Esophagus muscularis mucosa (tissue), 3 donors: ENCODE measurements around the gene GRIK4.

Experiments
- POLR2A ChIP-seq: fragments of 450-650 bp; IDR thresholded peaks from one replicate; pipeline ENCODE4 v1.6.1; 2017; ENCODE audit warnings: antibody characterized with exemption, moderate library complexity, mild to moderate bottlenecking, low read depth
- POLR2AphosphoS5 ChIP-seq, 2 donors: sonication (generic); formaldehyde crosslinking; IDR thresholded peaks; one replicate each; pipeline ENCODE4 v1.6.1; 2017; ENCODE audit warnings: antibody characterized with exemption in 2 of 2
- TF ChIP-seq, protein P1 (sequence below), 3 experiments: fragments of 200-600 bp in 2 of 3; fragments of 450-650 bp in 1 of 3; sonication (generic) in 2 of 3; IDR thresholded peaks; one replicate each; pipeline ENCODE4 v1.5.1; 2017 to 2019; ENCODE audit warnings: antibody characterized with exemption in 3 of 3, mild to moderate bottlenecking in 2 of 3, moderate library complexity in 1 of 3

DNA sequence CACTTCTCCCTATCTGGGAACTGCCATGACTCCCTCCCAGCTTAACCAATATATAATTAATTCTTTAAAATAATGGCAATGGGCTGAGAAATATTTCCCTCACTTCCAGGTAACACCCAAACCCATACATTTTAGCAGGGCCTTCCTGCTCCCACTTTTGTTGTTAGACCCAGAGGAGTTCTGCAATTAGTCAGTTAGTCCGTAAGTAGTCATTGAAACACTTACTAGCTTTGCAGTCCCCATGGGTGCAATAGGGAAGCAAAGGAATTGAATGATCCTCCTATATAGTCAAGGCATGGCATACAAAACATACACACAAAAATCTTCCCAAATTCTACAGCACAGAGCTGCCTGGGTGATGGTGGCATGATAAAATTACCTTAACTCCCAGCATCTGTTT lies 258.4 kb downstream of the GRIK4 start:
- TF ChIP-seq, protein P1, sequence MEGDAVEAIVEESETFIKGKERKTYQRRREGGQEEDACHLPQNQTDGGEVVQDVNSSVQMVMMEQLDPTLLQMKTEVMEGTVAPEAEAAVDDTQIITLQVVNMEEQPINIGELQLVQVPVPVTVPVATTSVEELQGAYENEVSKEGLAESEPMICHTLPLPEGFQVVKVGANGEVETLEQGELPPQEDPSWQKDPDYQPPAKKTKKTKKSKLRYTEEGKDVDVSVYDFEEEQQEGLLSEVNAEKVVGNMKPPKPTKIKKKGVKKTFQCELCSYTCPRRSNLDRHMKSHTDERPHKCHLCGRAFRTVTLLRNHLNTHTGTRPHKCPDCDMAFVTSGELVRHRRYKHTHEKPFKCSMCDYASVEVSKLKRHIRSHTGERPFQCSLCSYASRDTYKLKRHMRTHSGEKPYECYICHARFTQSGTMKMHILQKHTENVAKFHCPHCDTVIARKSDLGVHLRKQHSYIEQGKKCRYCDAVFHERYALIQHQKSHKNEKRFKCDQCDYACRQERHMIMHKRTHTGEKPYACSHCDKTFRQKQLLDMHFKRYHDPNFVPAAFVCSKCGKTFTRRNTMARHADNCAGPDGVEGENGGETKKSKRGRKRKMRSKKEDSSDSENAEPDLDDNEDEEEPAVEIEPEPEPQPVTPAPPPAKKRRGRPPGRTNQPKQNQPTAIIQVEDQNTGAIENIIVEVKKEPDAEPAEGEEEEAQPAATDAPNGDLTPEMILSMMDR (IDR thresholded peaks at IDR 0.05) = no peak
- TF ChIP-seq POLR2A (no peak), POLR2AphosphoS5 (IDR thresholded peaks at IDR 0.05) (no peak)
